Colon (tissue), 2 donors: ENCODE data around the gene VAMP2.

Experiments
- FAIRE-seq: peaks from 2 replicates; lab custom pipeline; 2012; peaks lifted over from hg19 to GRCh38; lab: Jason Lieb, UNC
- donor health status: control.
- donor health status: control.

VAMP2 gene

DNA sequence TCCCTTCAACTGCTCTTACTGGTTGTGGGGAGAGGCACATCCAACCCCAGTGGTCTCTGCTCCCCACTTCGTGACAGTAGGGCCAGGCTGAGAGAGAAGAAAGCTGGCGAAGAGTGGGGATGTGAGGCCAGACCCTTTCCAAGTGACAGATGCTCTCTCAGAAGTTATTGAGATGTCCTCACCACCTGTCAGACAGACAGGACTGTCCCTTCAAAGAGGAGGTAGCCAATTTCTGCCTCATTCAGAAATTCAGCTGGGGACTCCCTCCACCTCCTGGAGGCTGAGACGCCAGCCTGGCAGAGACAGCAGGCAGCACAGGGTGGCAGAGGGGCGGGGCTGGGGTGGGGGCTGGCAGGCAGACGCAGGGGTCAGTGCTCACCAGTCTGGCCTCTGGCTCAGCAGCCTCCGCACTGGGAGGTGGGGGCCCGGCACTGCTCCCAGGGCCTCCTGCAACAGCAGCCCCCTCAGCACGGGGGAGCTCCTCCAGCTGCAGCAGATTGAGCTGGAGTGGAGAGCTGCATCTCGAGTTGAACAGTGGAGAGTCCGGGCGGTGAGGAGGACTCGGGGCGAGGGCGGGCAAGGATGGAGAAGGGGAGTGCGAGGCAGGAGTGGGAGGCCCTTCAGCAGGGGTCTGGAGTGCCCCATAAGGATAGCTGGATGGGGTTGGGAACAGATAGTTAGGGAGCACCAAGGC lies 19.7 kb downstream of the VAMP2 start:
- FAIRE-seq = no peak

DNA sequence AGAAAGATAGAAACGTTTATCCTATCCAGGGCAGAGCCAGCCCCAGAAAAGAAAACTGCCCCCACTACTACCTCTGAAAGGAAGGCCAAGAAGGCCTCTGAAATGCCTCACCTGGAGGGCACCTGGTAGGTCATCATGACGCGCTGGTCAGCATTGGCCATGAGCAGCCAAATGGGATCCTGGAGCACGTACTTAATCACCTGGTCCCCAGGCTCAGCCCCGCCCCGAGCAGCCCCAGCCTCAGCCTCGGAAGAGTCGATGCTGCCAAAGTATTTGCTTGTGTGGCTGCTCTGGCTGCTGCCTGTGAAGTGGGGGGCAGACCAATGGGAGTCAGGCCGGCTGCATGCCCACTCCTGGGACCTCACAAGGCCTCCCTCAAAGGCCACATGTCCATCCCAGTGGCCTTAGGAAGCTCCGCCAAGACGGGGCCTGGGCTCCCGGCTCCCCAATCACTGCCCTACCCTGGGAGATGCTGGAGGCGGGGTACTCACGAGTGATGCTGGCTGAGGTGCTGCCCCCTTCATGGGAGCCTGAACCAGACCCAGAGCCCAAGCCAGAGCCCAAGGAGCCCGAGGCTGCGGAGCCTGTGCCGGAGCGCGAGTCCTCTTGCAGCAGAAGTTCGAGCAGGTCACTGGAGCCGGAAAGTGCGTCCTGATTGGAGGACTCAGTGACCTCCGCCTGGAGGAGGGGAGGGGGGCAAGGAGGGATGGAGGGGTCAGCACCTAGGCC lies 20.4 kb downstream of the VAMP2 start:
- FAIRE-seq = no peak

DNA sequence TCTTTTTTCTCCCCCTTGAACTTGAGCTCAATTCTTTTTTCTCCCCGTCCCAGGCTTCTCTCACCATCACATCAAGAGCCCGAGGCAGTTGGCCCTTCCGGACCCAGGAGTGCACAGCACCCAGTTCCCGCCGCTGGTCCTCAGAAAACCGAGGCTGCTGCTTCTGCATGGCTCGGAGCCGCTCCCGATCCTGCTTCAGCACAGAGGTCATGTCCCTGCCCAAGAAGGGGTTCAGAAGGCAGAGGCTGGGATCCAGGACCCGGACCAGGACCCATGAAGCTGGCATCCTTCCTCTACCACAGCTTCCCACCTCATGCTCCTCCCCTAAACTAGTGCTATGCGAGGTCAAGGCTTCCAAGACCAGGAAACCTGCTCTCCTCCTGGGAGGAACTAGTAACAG lies 21.0 kb downstream of the VAMP2 start:
- FAIRE-seq = no peak

DNA sequence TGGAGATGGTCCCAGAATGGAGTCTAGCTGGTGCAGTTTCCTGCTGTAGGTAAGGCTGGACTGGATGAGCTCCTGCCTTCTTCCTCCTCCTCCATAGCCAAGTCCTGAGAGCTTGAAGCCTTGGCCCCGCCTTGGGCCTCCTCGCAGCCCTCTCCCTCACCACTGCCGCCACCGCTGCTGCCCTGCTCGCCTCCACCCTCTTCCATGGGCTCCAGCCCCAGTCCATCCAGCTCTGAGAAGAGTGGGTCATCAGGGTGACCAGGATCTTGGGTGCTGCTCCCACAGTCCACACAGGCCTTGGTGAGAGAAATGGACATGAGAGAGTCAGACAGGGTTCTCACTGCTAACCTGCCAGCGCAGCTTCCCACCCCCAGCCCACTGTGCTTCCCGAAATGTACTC lies 21.7 kb downstream of the VAMP2 start:
- FAIRE-seq = no peak

DNA sequence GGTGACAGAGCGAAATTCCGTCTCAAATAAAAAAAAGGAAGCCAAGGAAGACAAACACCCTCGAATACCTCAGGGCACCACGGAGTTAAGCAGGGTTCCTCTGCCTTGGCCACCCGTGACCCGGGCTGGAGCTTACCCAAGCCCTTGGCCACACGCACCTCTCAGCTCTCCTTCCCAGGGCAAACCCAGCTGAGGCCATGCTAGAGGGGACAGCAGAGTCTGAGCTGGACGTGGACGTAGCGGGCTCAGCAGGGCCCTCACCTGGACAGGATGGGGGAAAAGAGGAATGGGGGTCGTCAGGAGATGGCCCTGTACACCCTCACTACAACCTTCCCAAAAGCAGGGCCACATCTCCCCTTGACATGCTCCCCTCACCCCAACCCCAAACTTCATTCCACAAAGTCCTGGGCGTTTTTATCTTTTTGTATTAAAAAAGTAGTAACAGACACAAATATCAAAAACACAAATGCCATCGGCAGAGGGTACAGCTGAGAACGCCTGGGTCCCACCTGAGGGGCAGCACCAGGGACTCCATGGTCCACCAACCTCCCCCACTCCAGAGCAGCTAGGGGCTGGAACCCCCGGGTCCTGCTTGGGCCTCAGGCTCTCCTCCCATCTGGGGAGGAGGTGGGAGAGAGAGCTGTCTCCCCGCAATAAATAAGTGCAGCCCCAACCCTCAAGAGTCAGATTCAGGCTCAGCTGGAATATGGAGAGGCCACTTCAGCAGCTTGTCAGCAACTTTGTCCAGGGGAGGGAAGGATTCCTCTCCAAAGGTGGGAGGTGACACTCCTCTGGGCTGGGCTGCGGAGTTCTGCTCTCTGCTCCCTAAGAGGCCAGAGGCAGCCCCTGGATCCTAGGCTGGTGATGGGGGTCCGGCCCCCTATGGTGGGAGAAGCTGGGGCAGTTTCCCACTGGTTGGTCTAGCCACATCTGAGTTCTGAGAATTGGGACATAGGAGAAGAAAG lies 22.4 kb downstream of the VAMP2 start:
- no peak for FAIRE-seq

DNA sequence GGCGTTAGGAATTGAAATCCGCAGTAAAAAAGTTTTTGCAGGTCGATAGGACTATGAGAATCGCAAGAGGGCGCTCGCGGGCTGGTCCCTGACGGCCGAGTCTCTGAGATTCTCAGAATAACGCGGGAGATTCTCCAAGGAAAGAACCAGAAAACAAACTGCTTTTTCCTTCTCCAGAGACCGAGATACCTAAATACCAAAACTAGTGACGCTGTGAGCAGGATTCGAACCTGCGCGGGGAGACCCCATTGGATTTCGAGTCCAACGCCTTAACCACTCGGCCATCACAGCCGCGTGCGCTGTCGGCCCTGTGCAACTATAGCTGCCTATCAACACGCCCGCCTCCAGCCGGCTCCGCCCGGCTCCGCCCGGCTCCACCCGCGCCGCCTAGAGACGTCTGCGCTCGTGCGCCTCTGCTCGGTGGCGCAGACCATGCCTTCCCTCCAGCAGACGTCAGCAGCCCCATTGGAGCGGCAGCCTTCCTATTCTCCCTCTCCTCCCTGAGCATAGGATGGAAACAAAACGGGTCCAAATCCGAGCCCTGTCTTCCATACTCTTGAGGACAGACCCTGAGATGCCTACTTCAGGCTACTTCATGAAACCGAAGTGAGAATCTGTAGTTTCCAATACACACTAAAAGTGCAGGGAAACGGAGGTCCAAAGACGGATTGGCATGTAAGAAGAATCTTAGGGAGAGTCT lies 23.9 kb downstream of the VAMP2 start:
- peak; percentile 80 for FAIRE-seq

DNA sequence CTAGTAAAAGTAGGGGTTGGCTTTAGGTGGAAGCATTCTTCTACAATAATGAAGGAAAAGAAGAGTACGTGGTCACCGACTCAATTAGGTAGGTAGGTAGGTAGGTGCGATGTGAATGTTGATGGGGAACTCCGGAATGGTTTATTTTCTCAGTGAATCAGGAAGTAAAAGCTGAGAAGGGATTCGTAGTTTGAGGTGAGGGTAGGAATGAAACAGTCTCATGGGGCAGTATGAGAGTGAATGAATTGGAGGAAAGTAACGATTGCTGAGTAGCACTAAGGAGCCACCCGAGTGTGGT lies 24.4 kb downstream of the VAMP2 start:
- FAIRE-seq = no peak

DNA sequence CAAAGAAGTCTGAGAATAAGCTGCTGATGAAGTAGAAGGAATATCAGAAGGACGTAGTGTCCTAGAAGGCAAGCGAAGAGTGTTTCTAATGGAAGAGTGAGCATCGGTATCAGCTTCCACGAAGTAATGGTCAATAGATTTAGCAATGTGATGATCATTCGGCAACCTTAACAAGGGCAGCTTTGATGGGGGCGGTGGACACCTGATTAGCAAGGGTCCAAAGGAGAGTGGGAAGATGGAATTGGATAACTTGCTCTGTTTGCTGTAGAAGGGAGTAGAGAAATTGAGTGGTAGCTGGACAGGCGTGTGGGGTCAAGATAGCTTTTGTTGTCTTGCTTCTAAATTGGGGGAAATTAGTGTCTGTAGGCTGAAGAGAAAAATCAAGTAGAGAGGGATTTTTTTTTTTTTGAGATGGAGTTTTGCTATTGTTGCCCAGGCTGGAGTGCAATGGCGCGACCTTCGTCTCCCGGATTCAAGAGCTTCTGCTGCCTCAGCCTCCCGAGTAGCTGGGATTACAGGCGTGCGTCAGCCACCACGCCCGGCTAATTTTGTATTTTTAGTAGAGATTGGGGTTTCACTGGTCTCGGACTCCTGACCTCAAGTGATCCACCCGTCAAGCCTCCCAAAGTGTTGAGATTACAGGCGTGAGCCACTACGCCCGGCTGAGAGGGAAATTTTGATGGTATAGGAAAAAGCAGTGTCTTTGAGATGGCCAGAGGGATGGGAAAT lies 24.9 kb downstream of the VAMP2 start:
- FAIRE-seq = no peak

DNA sequence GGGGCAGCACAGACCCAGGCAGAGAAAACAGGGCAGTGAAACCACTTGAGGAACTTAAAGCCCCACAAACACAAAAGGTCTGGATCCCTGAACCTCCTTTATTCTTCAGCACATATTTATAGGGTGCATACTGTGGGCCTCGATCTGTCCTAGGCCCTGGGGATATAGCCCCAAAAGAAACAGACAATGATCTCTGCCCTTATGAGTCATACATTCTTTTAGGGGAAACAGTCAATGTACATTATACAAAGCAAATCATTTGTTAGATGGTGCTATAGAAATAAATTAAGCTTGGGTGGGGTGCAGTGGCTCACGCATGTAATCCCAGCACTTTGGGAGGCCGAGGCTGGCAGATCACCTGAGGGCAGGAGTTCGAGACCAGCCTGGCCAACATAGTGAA lies 28.8 kb downstream of the VAMP2 start:
- no peak for FAIRE-seq

DNA sequence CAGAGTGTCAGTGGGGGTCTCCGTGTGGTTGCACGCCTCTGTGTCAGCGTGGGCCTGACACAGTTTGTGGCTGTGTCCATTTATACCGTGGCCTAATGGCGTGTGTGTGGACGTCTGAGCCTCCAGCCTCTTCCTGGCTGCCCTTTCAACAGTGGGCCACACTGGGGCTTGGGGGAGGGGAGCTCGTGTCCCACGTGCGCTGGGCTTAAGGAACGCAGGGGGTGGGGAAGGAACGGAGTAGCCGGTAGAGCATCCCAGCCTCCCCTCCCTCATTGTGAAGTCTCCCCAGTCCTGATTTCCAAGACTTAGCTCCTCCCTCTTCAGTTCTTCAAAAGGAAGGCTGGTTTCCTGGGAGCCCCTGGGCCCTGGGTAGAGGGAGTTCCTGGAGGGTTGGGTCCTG lies 29.3 kb downstream of the VAMP2 start:
- no peak for FAIRE-seq

DNA sequence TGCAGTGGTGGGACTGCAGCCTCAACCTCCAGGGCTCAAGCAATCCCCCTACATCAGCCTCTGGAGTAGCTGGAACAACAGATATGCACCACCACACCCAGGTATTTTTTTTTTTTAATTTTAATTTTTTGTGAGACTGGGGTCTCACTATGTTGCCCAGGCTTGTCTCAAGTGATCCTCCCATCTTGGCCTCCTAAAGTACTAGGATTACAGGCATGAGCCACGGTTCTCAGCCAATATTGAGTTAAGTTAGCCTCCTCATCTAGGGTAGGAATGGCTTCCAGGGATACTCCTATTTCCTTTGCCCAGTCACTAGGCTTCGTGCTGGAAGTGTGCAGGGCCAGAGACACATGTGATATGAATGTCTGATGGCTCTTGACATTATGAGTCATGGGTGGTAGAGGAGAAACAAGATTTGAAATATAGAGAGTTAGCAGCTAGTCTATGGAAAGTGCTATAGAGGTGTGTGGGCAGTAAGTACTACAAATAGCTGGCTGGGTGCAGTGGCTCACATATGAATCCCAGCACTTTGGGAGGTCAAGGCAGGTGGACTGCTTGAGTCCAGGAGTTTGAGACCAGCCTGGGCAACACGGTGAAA lies 30.8 kb downstream of the VAMP2 start:
- FAIRE-seq = no peak

DNA sequence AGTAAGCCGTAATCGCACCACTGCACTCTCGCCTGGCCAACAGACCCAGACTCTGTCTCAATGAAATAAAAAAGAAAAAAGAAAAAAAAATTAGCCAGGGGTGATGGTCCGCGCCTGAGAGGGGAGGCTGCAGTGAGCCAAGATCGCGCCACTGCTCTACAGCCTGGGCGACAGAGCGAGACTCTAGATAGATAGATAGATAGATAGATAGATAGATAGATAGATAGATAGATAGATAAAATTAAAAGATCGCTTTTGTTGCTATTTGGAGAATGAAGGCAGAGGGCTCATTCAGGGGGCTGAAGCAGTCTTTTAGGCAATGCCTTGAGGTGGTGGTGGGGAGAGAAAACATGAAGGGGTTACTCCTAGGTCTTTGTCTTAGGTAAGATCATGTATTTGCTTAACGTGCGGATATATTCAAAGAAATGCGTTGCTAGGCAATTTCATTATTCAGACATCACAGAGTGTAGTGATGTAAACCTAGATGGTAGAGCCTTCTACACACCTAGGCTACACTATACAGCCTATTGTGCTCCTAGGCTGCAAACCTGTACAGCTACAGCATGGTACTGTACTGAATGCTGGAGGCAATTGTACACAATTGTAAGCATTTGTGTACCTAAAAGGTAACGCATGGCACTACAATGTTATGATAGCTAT lies 34.5 kb downstream of the VAMP2 start:
- FAIRE-seq = no peak

DNA sequence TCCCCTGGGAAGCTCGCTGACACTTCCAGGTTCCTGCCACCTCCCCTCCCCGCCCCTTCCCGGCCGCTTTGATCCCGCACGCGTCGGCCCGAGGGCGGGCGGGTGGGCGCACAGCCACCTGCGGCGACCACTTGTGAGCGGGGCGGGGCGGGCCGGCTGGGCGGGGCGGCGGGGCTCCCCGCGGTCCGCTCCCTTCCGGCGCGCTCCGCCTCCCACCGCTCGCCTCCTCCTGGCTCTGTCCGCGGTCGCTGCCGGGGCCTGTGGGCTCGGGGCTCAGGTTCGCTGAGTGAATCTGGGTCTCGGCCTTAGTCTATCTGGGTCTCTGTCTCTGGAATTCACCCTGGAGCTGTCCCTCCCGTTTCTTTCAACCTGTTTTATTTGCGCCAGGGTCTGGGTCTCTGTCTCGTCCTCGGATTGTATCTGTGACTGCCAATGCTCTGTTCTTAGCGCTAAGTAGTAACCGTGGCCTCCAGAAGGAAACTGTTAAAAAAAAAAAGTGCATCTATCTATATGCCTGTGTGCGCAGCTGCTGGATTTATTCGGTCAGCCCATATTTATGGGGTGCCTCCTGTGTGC lies 36.2 kb downstream of the VAMP2 start:
- FAIRE-seq = no peak

DNA sequence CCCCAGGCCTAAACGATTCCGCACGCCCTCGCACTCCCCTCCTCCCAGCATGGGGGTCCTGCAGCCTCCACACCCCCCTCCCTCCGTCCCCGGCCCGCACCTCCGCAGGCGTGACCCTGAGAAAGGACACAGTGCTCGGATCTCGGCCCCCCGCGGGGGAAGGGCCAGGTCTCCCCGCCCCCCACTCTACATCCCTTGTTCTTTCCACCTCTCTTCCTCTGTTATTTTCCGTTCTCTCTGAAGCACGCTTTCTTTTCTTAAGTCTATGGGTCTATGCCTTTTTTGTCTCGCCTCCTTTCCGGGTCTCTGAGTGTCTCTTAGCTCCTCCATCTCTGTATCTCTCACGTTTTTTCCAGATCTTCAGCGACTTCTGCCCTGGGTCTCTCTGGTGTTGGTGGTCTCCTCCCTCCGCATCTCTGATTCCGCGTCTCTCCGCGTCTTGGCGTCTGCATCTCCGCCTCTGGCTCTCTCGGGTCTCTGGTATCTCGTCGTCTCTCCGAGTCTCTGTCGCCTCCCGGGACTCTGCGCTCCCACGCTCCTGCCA lies 36.7 kb downstream of the VAMP2 start:
- FAIRE-seq = no peak

DNA sequence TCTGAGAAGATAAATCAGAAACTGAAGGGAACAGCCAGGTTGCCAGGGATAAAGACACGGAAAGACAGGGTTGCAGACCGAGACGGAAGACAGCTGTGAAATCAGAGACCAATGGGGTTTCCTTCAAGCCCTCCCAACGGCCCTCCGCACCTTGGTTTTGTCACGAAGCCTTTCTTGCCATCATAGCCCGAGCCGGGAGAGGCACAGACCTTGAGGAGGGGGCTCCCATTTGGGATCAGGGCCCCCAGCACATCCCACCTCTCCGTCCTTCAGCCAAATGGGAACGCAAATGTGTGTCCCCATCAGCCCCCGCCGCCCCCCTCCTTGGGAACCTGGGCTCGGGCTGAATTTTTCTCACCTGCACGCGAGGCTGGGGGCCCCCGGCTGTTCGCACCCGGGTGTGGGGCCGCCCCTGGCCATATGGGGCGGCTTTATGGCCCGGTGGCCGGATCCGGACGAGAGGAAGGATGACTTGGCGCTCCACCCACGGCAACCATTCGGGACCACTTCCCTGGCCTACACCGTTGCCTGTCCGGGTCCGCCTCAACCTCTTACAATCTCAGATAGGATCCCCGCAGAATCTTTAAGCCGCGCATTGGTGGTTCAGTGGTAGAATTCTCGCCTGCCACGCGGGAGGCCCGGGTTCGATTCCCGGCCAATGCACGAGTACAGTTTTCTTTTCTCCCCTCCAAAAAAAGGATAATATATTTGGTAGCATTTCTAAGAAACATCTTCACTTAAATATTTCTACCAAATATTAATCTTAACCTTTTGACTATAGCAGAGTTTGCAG lies 37.4 kb downstream of the VAMP2 start:
- FAIRE-seq = no peak

DNA sequence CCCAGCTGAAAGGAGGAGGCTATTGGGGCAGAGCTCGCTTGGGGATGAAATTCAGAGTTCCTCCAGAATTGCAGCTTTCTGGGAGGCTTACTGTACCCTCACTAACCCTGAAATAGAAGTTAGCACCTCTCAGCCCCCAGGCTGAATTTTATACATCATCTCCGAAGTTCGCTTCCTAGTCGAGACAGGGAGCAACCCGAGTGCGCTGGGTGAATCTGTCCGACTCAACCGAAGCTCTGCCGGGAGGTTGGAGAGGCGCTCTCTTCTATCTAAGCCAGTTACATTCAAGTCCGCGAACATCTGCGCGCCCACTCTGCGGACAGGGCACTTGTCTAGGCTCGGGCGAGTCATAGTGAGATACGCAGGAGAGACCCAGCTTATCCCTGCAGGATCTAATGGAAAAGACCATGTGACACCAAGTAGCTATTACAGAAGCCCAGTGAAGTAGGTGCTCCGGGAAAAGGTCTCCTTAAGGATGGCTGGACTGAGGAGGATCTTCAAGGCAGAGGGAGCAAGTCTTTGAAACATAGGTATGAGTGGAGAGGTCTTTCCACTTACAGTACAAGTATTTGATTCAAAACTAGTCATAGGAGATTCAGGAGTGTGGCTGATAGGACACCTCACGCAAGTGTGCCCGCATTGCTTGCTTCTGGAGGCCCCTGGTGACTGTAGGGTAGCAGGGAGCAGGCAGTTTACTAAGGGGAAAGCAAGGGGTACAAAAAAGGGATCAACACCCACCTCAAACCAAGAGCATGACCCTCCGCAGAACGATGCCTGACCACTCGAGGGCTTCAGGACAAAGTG lies 38.2 kb downstream of the VAMP2 start:
- no peak for FAIRE-seq

DNA sequence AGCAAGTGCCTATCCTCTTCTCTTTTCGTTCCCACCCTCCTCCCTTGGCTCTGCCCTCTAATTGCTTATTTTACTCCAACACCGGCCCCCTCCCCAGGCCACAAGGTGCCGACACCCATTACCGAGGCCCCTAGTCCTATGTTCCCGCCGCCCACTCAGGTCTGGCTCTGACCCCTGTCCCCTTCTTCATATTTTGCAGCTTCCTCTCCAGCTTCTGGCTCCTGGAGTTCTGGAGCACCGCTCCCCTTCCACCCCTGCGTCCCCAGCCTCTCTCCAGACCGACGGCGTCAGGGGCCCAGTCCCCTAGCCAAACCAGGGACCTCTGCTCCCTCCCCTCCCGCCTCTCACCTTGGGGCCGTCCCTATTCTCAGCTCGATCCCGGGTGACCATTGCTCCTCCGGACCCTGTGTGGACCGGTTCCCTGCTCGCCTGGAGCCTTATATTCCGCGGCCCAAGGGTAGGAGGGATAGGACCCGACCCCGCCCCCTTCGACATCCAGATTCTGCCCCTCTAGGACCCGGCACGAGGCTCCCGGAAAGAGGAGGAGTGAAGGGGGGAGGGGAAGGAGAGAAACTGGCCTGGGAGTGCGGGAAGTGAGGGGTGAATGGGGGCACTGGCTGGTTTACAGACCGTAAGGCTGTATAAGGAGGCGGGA lies 38.9 kb downstream of the VAMP2 start, which contains the start of gene HES7:
Gene HES7, minus strand, starts transcription at position 412 of the 655 bp plus-strand sequence. Its CDS starts 22 bp downstream, at position 390.
- no peak for FAIRE-seq
